22Rv1 (cell line): ENCODE measurements around the gene IL10RB.

Experiments used
- H3K27ac ChIP-seq: fragments of 450-650 bp; 2 replicates; pipeline ENCODE4 v1.5.1; 2017
- CTCF ChIP-seq: fragments of 450-650 bp; IDR thresholded peaks from 2 replicates; pipeline ENCODE4 v1.5.1; 2017; ENCODE audit warnings: mild to moderate bottlenecking
- ZFX ChIP-seq: fragments of 450-650 bp; IDR thresholded peaks from 2 replicates; pipeline ENCODE4 v1.6.1; 2017; ENCODE audit warnings: antibody characterized with exemption, borderline replicate concordance

Gene IL10RB

GRCh38 chr21:33293811-33294216 lies 27.6 kb downstream of the IL10RB start:
- TF ChIP-seq CTCF (no peak), ZFX (no peak)
- H3K27ac ChIP-seq: no peak overlapping the region

- no peak for TF ChIP-seq ZFX
- no peak for TF ChIP-seq CTCF
- H3K27ac ChIP-seq: no peak overlapping the region
These were observed 30.0 kb downstream of the IL10RB start for GRCh38 chr21:33296156-33296555.

GRCh38 chr21:33299181-33299752 lies 33.1 kb downstream of the IL10RB start:
- no peak overlapping the region for H3K27ac ChIP-seq
- TF ChIP-seq CTCF: no peak
- TF ChIP-seq ZFX: no peak

- no peak overlapping the region for H3K27ac ChIP-seq
- TF ChIP-seq CTCF (no peak), ZFX (no peak)
These were observed 34.8 kb downstream of the IL10RB start for GRCh38 chr21:33300701-33301631.

GRCh38 chr21:33301632-33302002 lies 35.5 kb downstream of the IL10RB start:
- no peak overlapping the region for H3K27ac ChIP-seq
- TF ChIP-seq ZFX: no peak
- no peak for TF ChIP-seq CTCF

GRCh38 chr21:33302055-33302454 lies 35.9 kb downstream of the IL10RB start:
- TF ChIP-seq CTCF: no peak
- no peak overlapping the region for H3K27ac ChIP-seq

- no peak overlapping the region for H3K27ac ChIP-seq
- no peak for TF ChIP-seq ZFX
- TF ChIP-seq CTCF: peak; percentile 9; the same call in 1 of the 2 replicates
These were observed 36.6 kb downstream of the IL10RB start for GRCh38 chr21:33302796-33303195.
